SU-DHL-6 (cell line): ENCODE data around the gene FAM20A.

Experiments
- EZH2phosphoT487 ChIP-seq: fragments of 200-600 bp; sonication (generic), shearing (Covaris generic); conservative IDR thresholded peaks from 2 replicates; pipeline ENCODE4 v1.6.1; 2018; ENCODE audit warnings: mild to moderate bottlenecking, antibody characterized with exemption, low read length, moderate library complexity, mixed read lengths
- TF ChIP-seq, protein P1 (sequence below): fragments of 200-600 bp; sonication (generic); IDR thresholded peaks from one replicate; pipeline ENCODE4 v1.5.1; 2017; ENCODE audit warnings: antibody characterized with exemption, mild to moderate bottlenecking, low read length, moderate library complexity; ENCODE audit not compliant: insufficient read depth, poor library complexity, severe bottlenecking

DNA sequence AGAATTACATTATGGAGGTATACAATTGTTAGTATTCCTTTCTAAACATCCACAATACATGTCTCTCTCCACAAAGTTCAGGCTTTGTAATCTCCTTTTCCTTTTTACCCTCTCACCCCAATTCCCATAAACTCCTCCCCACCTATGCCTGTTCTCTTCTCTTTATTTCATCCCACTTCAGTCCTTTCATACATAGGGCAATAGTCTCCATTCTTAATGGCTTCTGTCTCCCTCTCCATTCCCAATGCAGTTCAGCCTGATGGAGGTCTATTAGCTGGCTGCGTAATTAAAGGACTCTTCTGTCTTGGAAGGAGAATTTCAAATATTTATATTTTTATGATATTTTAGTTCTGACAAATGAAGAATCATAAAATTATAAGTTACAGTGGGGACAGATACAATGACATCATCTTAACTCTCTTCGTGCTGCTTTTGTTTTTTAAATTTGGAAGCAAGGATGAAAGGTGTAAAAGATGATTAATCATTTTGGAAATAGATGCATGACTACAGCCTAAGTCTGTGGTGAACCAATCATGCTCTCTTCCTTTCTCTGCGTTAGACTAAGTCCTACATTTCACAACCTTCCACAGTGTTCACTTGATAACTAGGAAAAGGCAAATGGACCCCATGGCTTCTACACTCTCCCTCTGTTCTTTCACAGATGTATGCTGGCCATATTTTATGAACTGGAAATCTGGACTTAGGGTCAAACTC is 11.2 kb upstream of the FAM20A start:
- TF ChIP-seq, protein P1, sequence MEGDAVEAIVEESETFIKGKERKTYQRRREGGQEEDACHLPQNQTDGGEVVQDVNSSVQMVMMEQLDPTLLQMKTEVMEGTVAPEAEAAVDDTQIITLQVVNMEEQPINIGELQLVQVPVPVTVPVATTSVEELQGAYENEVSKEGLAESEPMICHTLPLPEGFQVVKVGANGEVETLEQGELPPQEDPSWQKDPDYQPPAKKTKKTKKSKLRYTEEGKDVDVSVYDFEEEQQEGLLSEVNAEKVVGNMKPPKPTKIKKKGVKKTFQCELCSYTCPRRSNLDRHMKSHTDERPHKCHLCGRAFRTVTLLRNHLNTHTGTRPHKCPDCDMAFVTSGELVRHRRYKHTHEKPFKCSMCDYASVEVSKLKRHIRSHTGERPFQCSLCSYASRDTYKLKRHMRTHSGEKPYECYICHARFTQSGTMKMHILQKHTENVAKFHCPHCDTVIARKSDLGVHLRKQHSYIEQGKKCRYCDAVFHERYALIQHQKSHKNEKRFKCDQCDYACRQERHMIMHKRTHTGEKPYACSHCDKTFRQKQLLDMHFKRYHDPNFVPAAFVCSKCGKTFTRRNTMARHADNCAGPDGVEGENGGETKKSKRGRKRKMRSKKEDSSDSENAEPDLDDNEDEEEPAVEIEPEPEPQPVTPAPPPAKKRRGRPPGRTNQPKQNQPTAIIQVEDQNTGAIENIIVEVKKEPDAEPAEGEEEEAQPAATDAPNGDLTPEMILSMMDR, result no peak
- no peak for TF ChIP-seq EZH2phosphoT487
